ENCODE measurements around the gene ZNF710.
"Not testable (repeated sequence)": the region's sequence is repeated elsewhere in the genome, so short reads cannot be mapped to it uniquely, and the experiment has no call there.

The ZNF710 gene

GRCh38 chr15:90101969-90102890 lies 101.1 kb downstream of the ZNF710 start, which contains the start of gene IDH2:
Gene IDH2 (minus strand): TSS chr15:90102468. CDS start chr15:90102390, 78 bp downstream.
- DNase-seq (ENCODE audit: low spot score) = peak; percentile 59

GRCh38 chr15:90103701-90104329 lies 102.7 kb downstream of the ZNF710 start:
- DNase-seq (ENCODE audit: low spot score) = no peak

GRCh38 chr15:90104551-90104950 lies 103.4 kb downstream of the ZNF710 start:
- DNase-seq (ENCODE audit: low spot score) = no peak

GRCh38 chr15:90105521-90105920 lies 104.4 kb downstream of the ZNF710 start:
- no peak for DNase-seq (ENCODE audit: low spot score)

- no peak for DNase-seq (ENCODE audit: low spot score)
These were observed 105.5 kb downstream of the ZNF710 start for GRCh38 chr15:90106522-90107117.

- not testable (repeated sequence) for DNase-seq (ENCODE audit: low spot score)
These were observed 106.9 kb downstream of the ZNF710 start for GRCh38 chr15:90108038-90108437.

- not testable (repeated sequence) for DNase-seq (ENCODE audit: low spot score)
These were observed 108.1 kb downstream of the ZNF710 start for GRCh38 chr15:90109163-90109751.

GRCh38 chr15:90113166-90113565 lies 112.0 kb downstream of the ZNF710 start:
- DNase-seq (ENCODE audit: low spot score) = no peak

GRCh38 chr15:90114451-90114901 lies 113.4 kb downstream of the ZNF710 start:
- DNase-seq (ENCODE audit: low spot score) = no peak

GRCh38 chr15:90115783-90116182 lies 114.7 kb downstream of the ZNF710 start:
- DNase-seq (ENCODE audit: low spot score) = no peak

GRCh38 chr15:90119367-90119766 lies 118.2 kb downstream of the ZNF710 start:
- no peak for DNase-seq (ENCODE audit: low spot score)

- DNase-seq (ENCODE audit: low spot score) = no peak
These were observed 120.0 kb downstream of the ZNF710 start for GRCh38 chr15:90121086-90121485.

- no peak for DNase-seq (ENCODE audit: low spot score)
These were observed 123.4 kb downstream of the ZNF710 start for GRCh38 chr15:90124507-90124906.

GRCh38 chr15:90126022-90126421 lies 124.9 kb downstream of the ZNF710 start:
- DNase-seq (ENCODE audit: low spot score) = no peak

GRCh38 chr15:90126596-90127435 lies 125.7 kb downstream of the ZNF710 start:
- DNase-seq (ENCODE audit: low spot score) = no peak

GRCh38 chr15:90130291-90130690 lies 129.2 kb downstream of the ZNF710 start:
- DNase-seq (ENCODE audit: low spot score) = no peak

Data from CD4-positive, alpha-beta T cell treated with Interleukin-6 at 100 ng/mL for 8 hours (primary cell).